ENCODE measurements around the gene CEP44.

Gene CEP44

DNA sequence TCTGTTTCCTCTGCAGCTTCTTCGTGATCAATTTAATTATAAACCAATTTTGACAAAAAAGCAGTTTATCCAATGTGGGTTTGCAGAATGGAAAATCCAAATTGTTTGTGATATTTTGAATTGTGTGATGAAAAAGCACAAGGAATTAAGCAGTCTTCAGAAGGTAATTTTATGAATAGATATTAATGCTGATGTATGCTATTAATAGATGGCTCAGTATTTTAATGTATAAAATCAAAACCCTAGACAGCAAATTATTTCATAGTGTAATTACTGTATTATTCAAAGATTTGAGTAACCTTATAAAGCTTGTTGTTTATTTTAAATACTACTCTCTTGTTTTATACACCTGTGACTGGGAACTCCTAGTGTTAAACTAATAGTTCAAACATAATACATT lies 20.0 kb downstream of the CEP44 start:
- Histone ChIP-seq H3K4me1 (ENCODE audit: control insufficient read depth in 1 of 2, insufficient read depth in 2 of 2, low read length in 2 of 2) (no peaks in the 10 kb centered on the region), H2BK5ac (ENCODE audit: low read depth, low read length, poor library complexity) (no peak overlapping the region), H3K4me2 (ENCODE audit: low read length) (no peak overlapping the region), H4K12ac (ENCODE audit: low read depth, low read length) (no peak overlapping the region), H3K9ac (ENCODE audit: low read length) (no peak overlapping the region), H4K91ac (ENCODE audit: low read depth, low read length) (no peak overlapping the region), H3K18ac (ENCODE audit: low read length) (no peak overlapping the region), H3K79me1 (ENCODE audit: low read length) (no peaks in the 10 kb centered on the region), H3K4me3 (ENCODE audit: low read depth, low read length) (no peak overlapping the region), H3K4ac (ENCODE audit: low read depth, low read length) (no peak overlapping the region), H3K79me2 (ENCODE audit: control insufficient read depth, insufficient read depth, low read length, poor library complexity) (no peaks in the 10 kb centered on the region), H3K14ac (ENCODE audit: low read length) (no peak overlapping the region), H3K36me3 (ENCODE audit: control insufficient read depth in 1 of 2, insufficient read depth in 2 of 2, low read length in 2 of 2) (peaks cover 0 to 2% of the 10 kb centered on the region in 2 experiments), H4K8ac (ENCODE audit: low read depth, low read length) (no peak overlapping the region), H3K23ac (ENCODE audit: low read length) (no peak overlapping the region), H2AK5ac (ENCODE audit: low read length) (no peak overlapping the region), H3K27ac (ENCODE audit: low read depth, low read length) (no peak overlapping the region), H2BK12ac (ENCODE audit: low read length) (no peak overlapping the region), H3K9me3 (ENCODE audit: insufficient read depth, low read depth, low read length) (no peaks in the 10 kb centered on the region), H3K27me3 (ENCODE audit: insufficient read depth, low read length) (no peaks in the 10 kb centered on the region), H2AFZ (ENCODE audit: insufficient read depth, low read length, poor library complexity) (no peak overlapping the region), H2BK120ac (ENCODE audit: insufficient read depth, low read length, poor library complexity) (no peak overlapping the region)
- no peak for DNase-seq
- no CpG with 5 or more reads among the region's 1 CpG for WGBS (ENCODE audit: extremely low coverage, insufficient coverage, insufficient read length)

GRCh38 chr4:174304664-174305063 lies 21.0 kb downstream of the CEP44 start:
- H2BK120ac ChIP-seq (ENCODE audit: insufficient read depth, low read length, poor library complexity): no peak overlapping the region

GRCh38 chr4:174305961-174306360 lies 22.2 kb downstream of the CEP44 start:
- H3K36me3 ChIP-seq (ENCODE audit: control insufficient read depth in 1 of 2, insufficient read depth in 2 of 2, low read length in 2 of 2): peaks cover 0 to 2% of the 10 kb centered on the region in 2 experiments
- no peaks in the 10 kb centered on the region for H3K79me1 ChIP-seq (ENCODE audit: low read length)
- H3K4me2 ChIP-seq (ENCODE audit: low read length): no peak overlapping the region
- H4K91ac ChIP-seq (ENCODE audit: low read depth, low read length): no peak overlapping the region
- no peak overlapping the region for H2AK5ac ChIP-seq (ENCODE audit: low read length)
- no peak overlapping the region for H3K23ac ChIP-seq (ENCODE audit: low read length)
- H3K4ac ChIP-seq (ENCODE audit: low read depth, low read length): no peak overlapping the region
- H3K14ac ChIP-seq (ENCODE audit: low read length): no peak overlapping the region
- no peak overlapping the region for H3K4me3 ChIP-seq (ENCODE audit: low read depth, low read length)
- no peak overlapping the region for H2BK120ac ChIP-seq (ENCODE audit: insufficient read depth, low read length, poor library complexity)
- no peak overlapping the region for H4K8ac ChIP-seq (ENCODE audit: low read depth, low read length)
- no peak overlapping the region for H2BK12ac ChIP-seq (ENCODE audit: low read length)
- WGBS (ENCODE audit: extremely low coverage, insufficient coverage, insufficient read length): no CpG with 5 or more reads among the region's 3 CpGs
- no peaks in the 10 kb centered on the region for H3K27me3 ChIP-seq (ENCODE audit: insufficient read depth, low read length)
- no peak for DNase-seq
- H3K9ac ChIP-seq (ENCODE audit: low read length): no peak overlapping the region
- H4K12ac ChIP-seq (ENCODE audit: low read depth, low read length): no peak overlapping the region
- H3K79me2 ChIP-seq (ENCODE audit: control insufficient read depth, insufficient read depth, low read length, poor library complexity): no peaks in the 10 kb centered on the region
- no peaks in the 10 kb centered on the region for H3K9me3 ChIP-seq (ENCODE audit: insufficient read depth, low read depth, low read length)
- H2AFZ ChIP-seq (ENCODE audit: insufficient read depth, low read length, poor library complexity): no peak overlapping the region
- no peak overlapping the region for H3K18ac ChIP-seq (ENCODE audit: low read length)
- no peaks in the 10 kb centered on the region for H3K4me1 ChIP-seq (ENCODE audit: control insufficient read depth in 1 of 2, insufficient read depth in 2 of 2, low read length in 2 of 2)
- H3K27ac ChIP-seq (ENCODE audit: low read depth, low read length): no peak overlapping the region
- H2BK5ac ChIP-seq (ENCODE audit: low read depth, low read length, poor library complexity): no peak overlapping the region

More at GRCh38 chr4:174304664-174305063, 21.0 kb downstream of the CEP44 start:
- H2AFZ ChIP-seq (ENCODE audit: insufficient read depth, low read length, poor library complexity): no peak overlapping the region
- no peaks in the 10 kb centered on the region for H3K79me2 ChIP-seq (ENCODE audit: control insufficient read depth, insufficient read depth, low read length, poor library complexity)
- H3K4me1 ChIP-seq (ENCODE audit: control insufficient read depth in 1 of 2, insufficient read depth in 2 of 2, low read length in 2 of 2): no peaks in the 10 kb centered on the region
- no peak overlapping the region for H3K4ac ChIP-seq (ENCODE audit: low read depth, low read length)
- H2BK5ac ChIP-seq (ENCODE audit: low read depth, low read length, poor library complexity): no peak overlapping the region
- no peak overlapping the region for H4K12ac ChIP-seq (ENCODE audit: low read depth, low read length)
- peaks cover 0 to 2% of the 10 kb centered on the region in 2 experiments for H3K36me3 ChIP-seq (ENCODE audit: control insufficient read depth in 1 of 2, insufficient read depth in 2 of 2, low read length in 2 of 2)
- no peak overlapping the region for H3K4me2 ChIP-seq (ENCODE audit: low read length)
- H4K91ac ChIP-seq (ENCODE audit: low read depth, low read length): no peak overlapping the region
- H3K18ac ChIP-seq (ENCODE audit: low read length): no peak overlapping the region
- no peak overlapping the region for H4K8ac ChIP-seq (ENCODE audit: low read depth, low read length)
- H3K9me3 ChIP-seq (ENCODE audit: insufficient read depth, low read depth, low read length): no peaks in the 10 kb centered on the region
- H2AK5ac ChIP-seq (ENCODE audit: low read length): no peak overlapping the region
- H3K9ac ChIP-seq (ENCODE audit: low read length): no peak overlapping the region
- DNase-seq: no peak
- no peak overlapping the region for H3K4me3 ChIP-seq (ENCODE audit: low read depth, low read length)
- H3K27me3 ChIP-seq (ENCODE audit: insufficient read depth, low read length): no peaks in the 10 kb centered on the region
- H3K79me1 ChIP-seq (ENCODE audit: low read length): no peaks in the 10 kb centered on the region
- H3K23ac ChIP-seq (ENCODE audit: low read length): no peak overlapping the region
- H3K27ac ChIP-seq (ENCODE audit: low read depth, low read length): no peak overlapping the region
- H3K14ac ChIP-seq (ENCODE audit: low read length): no peak overlapping the region
- no CpG with 5 or more reads among the region's 1 CpG for WGBS (ENCODE audit: extremely low coverage, insufficient coverage, insufficient read length)
- no peak overlapping the region for H2BK12ac ChIP-seq (ENCODE audit: low read length)

GRCh38 chr4:174307694-174308093 lies 24.0 kb downstream of the CEP44 start:
- no peaks in the 10 kb centered on the region for H3K27me3 ChIP-seq (ENCODE audit: insufficient read depth, low read length)
- WGBS (ENCODE audit: extremely low coverage, insufficient coverage, insufficient read length): no CpG with 5 or more reads among the region's 4 CpGs
- H3K14ac ChIP-seq (ENCODE audit: low read length): no peak overlapping the region

More at GRCh38 chr4:174307694-174308093, 24.0 kb downstream of the CEP44 start:
- Histone ChIP-seq H3K36me3 (ENCODE audit: control insufficient read depth in 1 of 2, insufficient read depth in 2 of 2, low read length in 2 of 2) (peaks cover 2% of the 10 kb centered on the region in 2 experiments), H3K4me3 (ENCODE audit: low read depth, low read length) (no peak overlapping the region), H2BK120ac (ENCODE audit: insufficient read depth, low read length, poor library complexity) (no peak overlapping the region), H2AFZ (ENCODE audit: insufficient read depth, low read length, poor library complexity) (no peak overlapping the region), H3K9ac (ENCODE audit: low read length) (no peak overlapping the region), H4K12ac (ENCODE audit: low read depth, low read length) (no peak overlapping the region), H3K27ac (ENCODE audit: low read depth, low read length) (no peak overlapping the region), H2BK5ac (ENCODE audit: low read depth, low read length, poor library complexity) (no peak overlapping the region), H3K4me1 (ENCODE audit: control insufficient read depth in 1 of 2, insufficient read depth in 2 of 2, low read length in 2 of 2) (no peaks in the 10 kb centered on the region), H3K18ac (ENCODE audit: low read length) (no peak overlapping the region), H2AK5ac (ENCODE audit: low read length) (no peak overlapping the region), H2BK12ac (ENCODE audit: low read length) (no peak overlapping the region), H3K79me1 (ENCODE audit: low read length) (no peaks in the 10 kb centered on the region), H3K23ac (ENCODE audit: low read length) (no peak overlapping the region), H3K79me2 (ENCODE audit: control insufficient read depth, insufficient read depth, low read length, poor library complexity) (no peaks in the 10 kb centered on the region), H3K9me3 (ENCODE audit: insufficient read depth, low read depth, low read length) (no peaks in the 10 kb centered on the region), H4K91ac (ENCODE audit: low read depth, low read length) (no peak overlapping the region), H3K4me2 (ENCODE audit: low read length) (no peak overlapping the region), H3K4ac (ENCODE audit: low read depth, low read length) (no peak overlapping the region), H4K8ac (ENCODE audit: low read depth, low read length) (no peak overlapping the region)
- DNase-seq: no peak

Measured in trophoblast cell (in vitro differentiated cells and primary cell).